Activated T-cell treated with anti-CD3 and anti-CD28 coated beads, Interleukin-2, amount 50 U/mL, for 1 hour (primary cell): ENCODE measurements around the gene PHLDB1.
A peak's percentile ranks its signal among the peaks of the same experiment; 100 is the strongest.
"Not testable (repeated sequence)": the region's sequence is repeated elsewhere in the genome, so short reads cannot be mapped to it uniquely, and the experiment has no call there.

Experiments
- DNase-seq: peaks from one replicate; pipeline ENCODE4 v3.0.0-alpha.2; 2020

Gene PHLDB1

GRCh38 chr11:118606157-118606843 is 1.1 kb upstream of the PHLDB1 start:
- no peak for DNase-seq

DNA sequence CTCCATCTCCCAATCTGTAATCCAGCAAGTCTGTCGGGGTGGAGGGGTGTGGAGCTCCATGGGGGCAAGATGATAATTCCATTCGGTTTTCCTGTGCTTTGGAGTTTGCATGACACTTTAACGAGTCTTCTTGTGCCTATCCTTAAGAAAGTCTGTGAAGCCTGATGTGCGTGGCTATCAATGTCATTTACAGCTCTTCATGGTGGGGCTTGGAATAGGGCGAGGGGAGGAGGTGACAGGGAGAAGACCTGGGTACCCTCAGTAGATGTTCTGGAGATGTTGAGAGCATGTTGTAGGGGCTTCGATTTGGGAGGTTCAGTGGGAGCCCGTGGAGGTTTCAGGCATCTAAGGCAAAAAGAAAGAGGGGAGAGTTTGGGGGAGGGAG is 579 bp upstream of the PHLDB1 start:
- no peak for DNase-seq

- peak; percentile 92 for DNase-seq
These were observed 1.2 kb downstream of the PHLDB1 start for GRCh38 chr11:118608360-118609227.

GRCh38 chr11:118609380-118610224 is 2.2 kb downstream of the PHLDB1 start:
- peak; percentile 58 for DNase-seq

DNA sequence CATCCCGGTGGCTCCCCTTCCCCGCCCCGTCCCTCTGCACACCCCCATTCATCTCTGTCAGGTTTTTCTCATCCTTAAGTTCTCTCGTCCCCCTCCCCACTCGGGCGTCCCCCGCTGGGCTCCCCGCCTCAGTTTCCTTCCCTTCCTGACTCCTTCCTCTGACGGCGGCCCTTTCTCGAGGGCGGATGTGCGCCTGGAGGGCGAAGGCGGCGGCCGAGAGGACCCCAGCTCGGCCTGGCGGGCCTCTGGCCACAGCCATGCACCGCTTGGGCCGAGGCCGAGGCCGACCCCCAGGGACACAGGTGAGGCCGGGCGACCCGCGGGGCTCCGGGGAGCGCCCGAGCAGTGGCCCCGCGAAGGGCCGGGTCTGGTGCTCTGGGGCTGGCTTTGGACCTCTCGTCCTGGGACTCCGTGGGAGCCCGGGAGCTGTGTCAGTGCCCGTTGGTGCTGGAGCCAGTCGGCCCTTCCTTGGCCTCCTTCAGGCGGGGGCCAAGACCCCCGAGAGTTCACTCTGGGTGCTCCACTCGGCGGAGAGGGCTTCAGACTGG is 2.9 kb downstream of the PHLDB1 start:
- DNase-seq, result no peak

DNA sequence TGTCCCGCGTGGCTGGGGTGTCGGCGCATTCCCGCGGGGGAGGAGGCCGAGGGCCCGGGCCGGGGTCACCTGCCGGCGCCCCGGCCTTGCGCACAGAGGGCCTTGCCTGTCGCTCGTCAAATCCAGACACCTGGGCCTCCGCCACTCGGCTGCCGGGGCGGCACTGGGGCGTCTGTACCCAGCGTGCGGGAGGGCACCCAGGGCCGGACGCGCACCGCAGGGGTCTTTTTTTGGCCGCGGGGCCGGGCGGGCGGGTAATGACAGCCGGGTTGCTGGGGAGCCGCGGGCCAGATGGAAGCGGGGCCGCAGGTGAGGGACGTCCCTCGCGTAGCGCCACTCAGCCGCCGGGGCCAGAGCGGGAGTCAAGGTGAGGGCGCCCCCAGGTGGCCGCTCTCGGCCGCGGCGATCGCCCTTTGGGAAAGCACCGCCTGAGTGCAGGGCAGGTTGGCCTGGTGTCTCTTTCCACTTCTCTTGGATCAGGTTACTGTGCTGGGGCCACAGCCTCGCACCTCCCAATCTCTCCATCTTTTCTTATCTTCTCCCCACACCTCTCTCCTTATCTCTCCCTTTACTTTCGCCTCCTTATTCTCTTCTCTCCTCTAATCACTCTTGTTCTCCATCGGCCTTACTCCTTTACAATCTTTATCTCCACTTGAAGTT is 3.5 kb downstream of the PHLDB1 start:
- DNase-seq, result peak; percentile 92

DNA sequence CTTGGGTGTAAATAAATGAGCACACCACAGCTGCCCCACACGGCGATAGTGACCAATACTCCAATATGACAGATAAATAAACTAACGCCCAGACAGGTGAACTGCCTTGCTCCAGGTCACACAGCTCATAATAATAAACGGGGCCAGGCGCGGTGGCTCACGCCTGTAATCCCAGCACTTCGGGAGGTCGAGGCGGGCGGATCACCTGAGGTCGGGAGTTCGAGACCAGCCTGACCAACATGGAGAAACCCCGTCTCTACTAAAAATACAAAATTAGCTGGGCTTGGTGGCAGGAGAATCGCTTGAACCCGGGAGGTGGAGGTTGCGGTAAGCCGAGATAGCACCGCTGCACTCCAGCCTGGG is 4.0 kb downstream of the PHLDB1 start:
- not testable (repeated sequence) for DNase-seq

GRCh38 chr11:118612378-118612777 is 5.0 kb downstream of the PHLDB1 start:
- DNase-seq, result no peak

- DNase-seq, result no peak
These were observed 7.1 kb downstream of the PHLDB1 start for GRCh38 chr11:118614511-118614910.

- no peak for DNase-seq
These were observed 8.0 kb downstream of the PHLDB1 start for GRCh38 chr11:118615282-118615975.

- DNase-seq, result no peak
These were observed 8.6 kb downstream of the PHLDB1 start for GRCh38 chr11:118615976-118616371.

DNA sequence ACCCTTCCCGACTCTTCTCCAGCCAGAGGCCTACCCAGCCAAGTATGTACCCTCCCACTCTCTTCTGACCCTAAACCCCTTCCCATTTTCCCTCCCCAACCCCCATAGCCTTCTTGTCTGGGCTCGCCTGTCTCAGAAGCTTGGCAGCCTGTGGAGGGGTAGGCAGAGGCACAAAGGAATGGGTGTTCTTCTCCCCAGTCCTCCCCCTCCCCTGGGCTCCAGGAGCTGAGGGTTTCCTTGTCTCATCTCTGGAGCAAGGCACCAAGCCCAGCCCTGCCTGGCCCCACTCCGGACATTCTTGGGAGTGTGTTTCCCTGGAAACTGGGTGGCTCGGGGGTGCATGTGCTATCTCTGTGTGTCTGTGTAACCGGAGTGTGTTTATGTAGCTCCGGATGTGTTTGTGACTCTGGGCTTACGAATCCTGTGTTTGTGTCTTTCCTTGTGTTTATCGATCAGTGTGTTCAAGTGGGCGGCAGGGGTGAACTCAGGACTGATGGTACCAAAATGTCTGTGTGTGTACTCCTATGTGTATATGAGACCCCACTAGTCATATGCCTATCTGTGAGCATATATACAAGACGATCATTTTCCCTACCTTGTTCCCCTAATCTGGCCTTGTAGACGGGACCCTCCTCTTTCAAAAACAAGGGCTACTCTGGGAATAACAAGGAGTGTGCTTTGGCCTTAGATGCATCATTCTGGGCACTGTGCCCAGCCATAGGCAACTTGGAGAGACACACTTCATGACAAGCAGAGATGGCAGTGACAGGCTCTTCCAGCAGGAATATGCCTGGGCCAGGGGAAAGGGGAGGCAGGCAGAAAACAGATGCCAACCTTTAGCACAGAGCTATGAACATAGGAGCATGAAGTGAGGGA is 10.9 kb downstream of the PHLDB1 start:
- DNase-seq, result no peak

DNA sequence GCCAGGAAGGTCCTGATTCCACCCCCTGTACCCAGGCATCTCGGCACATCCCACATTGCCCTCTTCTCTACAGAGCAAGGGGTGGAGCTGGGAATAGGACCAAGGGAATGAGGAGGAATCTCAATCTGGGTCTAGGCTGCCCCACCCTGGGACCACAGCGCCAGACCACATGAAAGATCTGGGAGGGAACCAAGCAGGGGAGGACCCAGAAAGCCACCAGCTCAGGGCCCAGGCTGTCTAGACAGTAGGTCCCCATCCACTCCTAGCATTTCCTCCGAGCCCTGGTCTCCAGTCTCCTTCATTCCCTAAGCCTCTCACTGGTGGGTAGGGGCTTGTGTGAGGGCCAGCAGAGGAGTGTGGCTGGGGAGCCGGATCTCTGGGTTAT is 11.6 kb downstream of the PHLDB1 start:
- no peak for DNase-seq

DNA sequence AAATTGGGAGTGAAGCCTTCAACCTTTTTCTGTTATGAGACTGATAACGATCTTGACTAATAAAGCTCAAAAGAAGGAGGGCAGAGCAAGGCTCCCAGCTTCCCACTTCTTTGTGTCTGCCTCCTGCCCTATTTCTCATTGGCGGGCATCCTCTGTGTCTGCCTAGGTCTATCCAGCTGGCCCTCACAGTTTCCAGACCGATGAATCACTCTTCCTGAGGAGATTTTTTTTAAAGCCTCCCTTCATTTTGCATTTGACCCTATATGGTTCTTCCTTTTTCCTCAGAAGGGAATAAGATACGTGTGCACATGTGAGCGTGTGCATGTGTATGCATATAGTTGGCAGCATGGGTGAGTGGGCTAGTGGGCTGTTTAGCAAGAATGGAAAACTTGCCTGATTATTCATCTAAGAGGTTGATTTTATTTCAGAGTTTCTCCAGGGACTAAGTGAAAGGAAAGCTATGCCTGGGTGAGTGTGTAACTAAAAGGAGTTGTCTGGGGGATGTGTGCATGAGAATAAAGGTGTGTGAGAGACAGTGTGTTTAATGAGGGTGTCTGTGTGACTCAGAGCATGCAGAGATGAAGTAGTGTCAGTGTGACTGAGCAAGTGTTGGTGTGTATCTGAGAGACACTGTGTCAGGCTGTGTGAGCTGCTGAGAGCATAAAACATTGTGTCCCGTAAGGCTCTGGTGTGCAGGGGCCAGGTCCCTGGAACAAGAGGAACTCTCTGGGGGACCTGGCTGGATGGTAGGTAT is 12.2 kb downstream of the PHLDB1 start:
- DNase-seq, result no peak

- no peak for DNase-seq
These were observed 13.2 kb downstream of the PHLDB1 start for GRCh38 chr11:118620529-118621070.

DNA sequence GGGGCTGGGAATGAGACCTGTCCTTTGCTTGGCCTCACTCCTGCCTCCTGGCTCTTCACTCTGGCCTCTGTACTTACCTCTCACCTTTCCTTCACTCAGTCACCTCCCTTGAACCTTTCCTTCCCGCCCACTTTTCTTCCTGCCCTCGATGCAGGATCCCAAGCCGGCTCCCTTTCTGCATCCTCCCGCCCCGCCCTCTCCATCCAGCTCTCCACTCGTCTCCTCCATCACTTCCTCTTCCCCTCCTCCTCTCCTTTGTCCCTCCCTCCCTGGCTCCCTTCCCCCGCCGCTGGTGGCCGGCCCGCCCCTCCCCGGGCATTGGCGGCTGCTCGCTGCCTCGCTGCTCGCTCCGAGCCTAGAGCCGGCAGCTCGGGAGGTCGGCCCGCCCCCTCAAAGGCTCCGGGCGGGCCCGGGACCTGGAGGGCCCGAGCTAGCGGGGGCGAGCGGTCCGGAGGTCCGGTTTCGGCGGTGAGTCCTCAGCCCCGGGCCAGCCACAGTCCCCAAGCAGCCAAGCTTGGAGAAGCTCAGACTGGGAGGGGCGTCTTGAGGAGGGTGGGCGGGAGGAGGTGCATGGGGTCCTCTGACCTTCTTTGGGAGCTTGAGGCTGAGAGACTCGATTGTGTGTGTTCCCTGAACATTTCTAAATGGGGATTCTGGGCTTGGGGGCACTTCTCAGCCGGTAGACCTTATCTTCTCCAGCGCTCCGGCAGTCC is 13.8 kb downstream of the PHLDB1 start:
- DNase-seq, result no peak

GRCh38 chr11:118621784-118622375 is 14.5 kb downstream of the PHLDB1 start:
- no peak for DNase-seq

DNA sequence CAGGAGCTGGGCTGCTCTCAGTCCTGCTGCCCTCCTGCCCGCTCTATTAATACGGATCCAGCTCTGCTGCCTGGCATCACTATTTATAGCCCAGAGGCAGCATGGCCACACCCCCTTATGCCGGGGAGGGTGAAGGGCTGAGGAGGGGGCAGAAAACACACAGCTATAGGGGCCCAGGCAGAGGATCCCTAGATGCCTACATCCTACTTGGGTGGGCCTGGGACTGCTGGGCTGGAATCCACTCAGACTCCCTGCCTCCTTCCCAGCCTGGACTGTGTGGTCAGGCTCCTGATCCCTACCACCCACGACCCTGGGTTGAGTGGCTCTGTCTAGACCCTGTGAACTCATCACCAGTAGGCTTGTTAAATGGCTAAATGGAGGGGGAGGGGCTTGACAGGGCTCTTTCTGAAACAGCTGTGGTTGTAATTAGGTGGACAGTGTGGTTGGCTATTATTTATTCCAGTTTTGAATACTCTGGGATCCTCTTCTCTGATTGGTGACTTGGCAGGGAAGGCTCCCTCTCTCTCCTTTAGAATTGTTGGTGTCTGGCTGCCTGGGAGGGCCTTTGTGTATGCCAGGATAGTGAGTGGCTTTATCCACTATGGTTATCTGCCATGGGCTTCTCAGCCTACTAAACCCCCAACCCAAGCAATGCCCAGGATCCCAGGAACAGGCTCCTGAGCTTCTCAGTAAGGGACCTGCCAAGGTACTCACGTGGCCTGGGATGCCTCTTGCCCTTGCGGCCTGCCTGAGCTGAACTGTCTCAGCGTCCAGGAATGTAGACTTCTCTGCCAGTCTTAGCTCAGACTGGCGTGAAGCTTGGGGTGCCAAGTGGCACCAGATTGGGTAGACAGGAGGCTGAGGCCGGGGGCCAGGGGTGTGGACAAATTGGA is 15.2 kb downstream of the PHLDB1 start:
- DNase-seq, result no peak
